Stimulated activated naive CD4-positive, alpha-beta T cell treated with Interleukin-2 at 50 U/mL for 16 hours (primary cell): ENCODE data around the gene AMBRA1.

Experiments
- DNase-seq: peaks from one replicate; lab custom pipeline; 2025; lab: John Stamatoyannopoulos, UW

The AMBRA1 gene

GRCh38 chr11:46347637-46348311 lies 246.0 kb downstream of the AMBRA1 start:
- DNase-seq, result peak; percentile 24

GRCh38 chr11:46346886-46347636 lies 246.8 kb downstream of the AMBRA1 start, which contains the start of gene DGKZ:
Gene DGKZ (plus strand): TSS chr11:46347463. CDS start chr11:46347660, 197 bp downstream.
- DNase-seq, result peak; percentile 84
